Embryonic facial prominence (tissue), 1 donor: ENCODE results near the gene AMOT.
A peak's percentile ranks its signal among the peaks of the same experiment; 100 is the strongest.
"Not testable (repeated sequence)": the region's sequence is repeated elsewhere in the genome, so short reads cannot be mapped to it uniquely, and the experiment has no call there.

Source experiments
- DNase-seq: peaks from one replicate; pipeline ENCODE4 v3.0.0-alpha.2; 2016; ENCODE audit errors: extremely low spot score

The AMOT gene

GRCh38 chrX:112840382-112841113 lies at the start of gene AMOT:
Gene AMOT (minus strand): TSS chrX:112840831. CDS start chrX:112823126, 17,705 bp downstream.
- peak; percentile 79 for DNase-seq

GRCh38 chrX:112889400-112889799 lies 48.8 kb upstream of the AMOT start:
- DNase-seq = no peak

- no peak for DNase-seq
Observed at GRCh38 chrX:112888916-112889315, 48.3 kb upstream of the AMOT start.

- no peak for DNase-seq
Observed at GRCh38 chrX:112877771-112878173, 37.1 kb upstream of the AMOT start.

- no peak for DNase-seq
Observed at GRCh38 chrX:112874614-112875013, 34.0 kb upstream of the AMOT start.

GRCh38 chrX:112874175-112874574 lies 33.5 kb upstream of the AMOT start:
- no peak for DNase-seq

GRCh38 chrX:112868586-112868985 lies 28.0 kb upstream of the AMOT start:
- DNase-seq = no peak

GRCh38 chrX:112867570-112867969 lies 26.9 kb upstream of the AMOT start:
- DNase-seq = no peak

GRCh38 chrX:112866175-112866574 lies 25.5 kb upstream of the AMOT start:
- no peak for DNase-seq

- no peak for DNase-seq
Observed at GRCh38 chrX:112865464-112866025, 24.9 kb upstream of the AMOT start.

- DNase-seq = no peak
Observed at GRCh38 chrX:112863850-112864249, 23.2 kb upstream of the AMOT start.

- no peak for DNase-seq
Observed at GRCh38 chrX:112857478-112857878, 16.8 kb upstream of the AMOT start.

GRCh38 chrX:112854901-112855300 lies 14.3 kb upstream of the AMOT start:
- not testable (repeated sequence) for DNase-seq

- DNase-seq = no peak
Observed at GRCh38 chrX:112852851-112853250, 12.2 kb upstream of the AMOT start.

- no peak for DNase-seq
Observed at GRCh38 chrX:112851806-112852205, 11.2 kb upstream of the AMOT start.

GRCh38 chrX:112851161-112851779 lies 10.6 kb upstream of the AMOT start:
- no peak for DNase-seq

- DNase-seq = no peak
Observed at GRCh38 chrX:112849016-112849415, 8.4 kb upstream of the AMOT start.

GRCh38 chrX:112846782-112847181 lies 6.2 kb upstream of the AMOT start:
- no peak for DNase-seq

GRCh38 chrX:112846187-112846586 lies 5.6 kb upstream of the AMOT start:
- DNase-seq = no peak

- no peak for DNase-seq
Observed at GRCh38 chrX:112844250-112844649, 3.6 kb upstream of the AMOT start.

- no peak for DNase-seq
Observed at GRCh38 chrX:112841820-112842157, 1.2 kb upstream of the AMOT start.

GRCh38 chrX:112841114-112841819 lies 636 bp upstream of the AMOT start:
- peak; percentile 81 for DNase-seq

- DNase-seq = no peak
Observed at GRCh38 chrX:112839856-112840255, 775 bp downstream of the AMOT start.
